IPS-18c (cell line): ENCODE results near the gene CD2AP.

ENCODE experiments used
- H3K4me3 ChIP-seq: 2 replicates; pipeline ENCODE4 v1.7.0; 2013; ENCODE audit warnings: low read depth, mild to moderate bottlenecking, low read length, moderate library complexity; ENCODE audit not compliant: insufficient read depth
- H3K9me3 ChIP-seq: one replicate; pipeline ENCODE4 v1.6.1; 2013; ENCODE audit warnings: mild to moderate bottlenecking, low read length, moderate library complexity; ENCODE audit not compliant: control insufficient read depth, insufficient read depth

The CD2AP gene

GRCh38 chr6:47672816-47673215 is 195.2 kb downstream of the CD2AP start:
- Histone ChIP-seq H3K4me3 (no peak overlapping the region), H3K9me3 (no peaks in the 10 kb centered on the region)

- H3K9me3 ChIP-seq: no peaks in the 10 kb centered on the region
Observed at GRCh38 chr6:47674673-47675072, 197.1 kb downstream of the CD2AP start.

More at GRCh38 chr6:47674673-47675072, 197.1 kb downstream of the CD2AP start:
- H3K4me3 ChIP-seq: no peak overlapping the region
